HK-2 (cell line): ENCODE results near the gene CSRNP3.
"Not testable (repeated sequence)": the region's sequence is repeated elsewhere in the genome, so short reads cannot be mapped to it uniquely, and the experiment has no call there.

ENCODE experiments used
- DNase-seq: peaks from one replicate; pipeline ENCODE4 v3.0.0-alpha.2; 2018; ENCODE audit not compliant: unreplicated experiment

Gene CSRNP3

DNA sequence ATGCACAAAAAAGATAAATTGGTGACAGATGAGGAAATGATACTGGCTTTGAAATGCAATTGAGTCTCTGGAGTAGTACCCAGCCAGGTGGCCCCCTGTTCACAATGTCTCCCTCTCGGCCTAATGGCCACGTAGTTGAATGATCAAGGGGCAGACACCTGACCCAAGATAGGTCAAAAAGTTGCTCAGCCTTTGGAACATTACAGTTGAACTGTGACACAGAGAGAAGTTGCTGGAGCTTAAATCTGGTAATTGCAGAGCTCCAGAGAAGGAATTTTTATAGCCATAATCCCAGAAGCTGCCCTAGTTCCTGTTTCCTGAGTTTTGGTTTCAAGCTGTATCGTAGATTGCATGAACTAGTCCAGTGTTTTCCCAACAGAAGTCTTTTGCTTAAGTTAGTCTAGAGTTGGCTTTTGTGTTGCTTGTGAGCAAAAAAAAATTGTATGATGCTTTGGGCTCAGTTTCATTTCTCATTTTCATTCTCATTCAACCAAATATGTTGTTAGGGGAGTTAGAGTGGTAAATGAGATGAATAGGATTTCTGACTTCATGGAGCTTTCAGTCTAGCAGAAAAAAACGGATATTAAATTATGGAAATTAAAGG lies 117.9 kb downstream of the CSRNP3 start:
- no peak for DNase-seq

DNA sequence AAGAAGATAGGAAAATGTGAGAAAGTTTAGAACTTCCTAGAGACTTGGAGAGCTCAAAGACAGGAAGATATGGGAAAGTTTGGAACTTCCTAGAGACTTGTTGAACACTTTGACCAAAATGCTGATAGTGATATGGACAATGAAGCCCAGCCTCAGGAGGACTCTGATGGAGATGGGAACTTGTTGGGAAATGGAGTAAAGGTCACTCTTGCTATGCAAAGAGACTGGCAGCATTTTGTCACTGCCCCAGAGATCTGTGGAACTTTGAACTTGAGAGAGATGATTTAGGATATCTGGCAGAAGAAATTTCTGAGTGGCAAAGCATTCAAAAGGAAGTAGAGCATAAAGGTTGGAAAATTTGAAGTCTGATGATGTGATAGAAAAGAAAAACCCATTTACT lies 121.5 kb downstream of the CSRNP3 start:
- not testable (repeated sequence) for DNase-seq

- DNase-seq, result no peak
These were observed 123.6 kb downstream of the CSRNP3 start for GRCh38 chr2:165593081-165593480.

GRCh38 chr2:165594231-165594934 lies 124.9 kb downstream of the CSRNP3 start:
- no peak for DNase-seq

DNA sequence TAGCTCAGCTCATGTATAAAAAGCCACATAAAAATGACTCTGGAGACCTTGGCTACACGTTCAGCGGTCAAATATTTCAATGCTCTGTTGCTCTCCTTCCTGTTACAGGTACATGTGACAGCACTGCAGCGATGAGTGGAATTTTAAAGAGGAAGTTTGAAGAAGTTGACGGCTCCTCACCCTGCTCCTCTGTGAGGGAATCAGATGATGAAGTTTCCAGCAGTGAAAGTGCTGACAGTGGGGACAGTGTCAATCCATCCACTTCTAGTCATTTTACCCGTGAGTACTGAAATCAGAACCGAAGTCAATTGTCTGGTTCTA lies 125.4 kb downstream of the CSRNP3 start:
- peak; percentile 4 for DNase-seq

- no peak for DNase-seq
These were observed 127.3 kb downstream of the CSRNP3 start for GRCh38 chr2:165596788-165597187.

GRCh38 chr2:165601065-165601830 lies 131.8 kb downstream of the CSRNP3 start:
- no peak for DNase-seq

GRCh38 chr2:165601928-165602521 lies 132.5 kb downstream of the CSRNP3 start:
- no peak for DNase-seq

DNA sequence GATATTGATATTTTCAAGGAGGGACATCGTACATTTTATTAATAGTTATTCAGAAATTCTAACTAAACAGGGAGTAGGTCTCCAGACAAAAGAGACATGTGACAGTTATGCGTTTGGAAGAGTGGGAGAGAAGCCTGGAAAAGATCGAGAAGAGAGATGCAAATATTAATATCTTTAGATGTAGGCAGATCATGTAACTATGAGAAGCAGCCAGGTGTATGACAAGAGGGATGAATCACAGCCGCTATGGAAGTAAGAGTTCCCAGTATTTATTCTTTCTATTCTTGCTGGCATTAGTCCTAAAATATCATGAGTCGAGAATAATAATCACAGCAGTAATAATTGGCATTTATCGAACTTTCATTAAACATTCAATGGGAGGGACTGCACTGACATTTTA lies 140.2 kb downstream of the CSRNP3 start:
- no peak for DNase-seq

- no peak for DNase-seq
These were observed 141.1 kb downstream of the CSRNP3 start for GRCh38 chr2:165610591-165611029.

GRCh38 chr2:165617741-165618481 lies 148.4 kb downstream of the CSRNP3 start:
- DNase-seq, result no peak

GRCh38 chr2:165618806-165619205 lies 149.3 kb downstream of the CSRNP3 start:
- no peak for DNase-seq

DNA sequence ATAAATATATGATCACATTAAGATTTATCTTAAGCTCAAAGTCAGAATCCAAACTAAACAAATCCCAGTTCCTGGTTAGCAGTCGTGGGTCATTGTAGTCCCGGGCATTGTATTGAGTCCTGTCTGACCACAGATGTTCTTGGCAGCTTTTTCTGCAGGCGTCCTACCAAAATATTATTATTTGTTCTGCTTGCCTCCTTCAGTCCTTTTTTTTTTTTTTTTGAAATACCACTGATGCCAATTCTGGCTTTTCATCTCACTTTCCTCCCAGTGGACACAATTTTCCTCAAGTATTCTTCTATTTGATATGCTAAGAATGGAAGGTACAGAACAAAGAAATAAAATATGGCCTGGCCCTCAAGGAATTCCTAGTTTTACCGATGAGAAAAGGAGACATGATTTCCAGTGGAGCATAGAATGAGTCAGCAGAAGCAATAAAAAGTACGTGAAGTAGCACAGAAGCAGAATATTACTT lies 151.6 kb downstream of the CSRNP3 start:
- DNase-seq, result no peak

DNA sequence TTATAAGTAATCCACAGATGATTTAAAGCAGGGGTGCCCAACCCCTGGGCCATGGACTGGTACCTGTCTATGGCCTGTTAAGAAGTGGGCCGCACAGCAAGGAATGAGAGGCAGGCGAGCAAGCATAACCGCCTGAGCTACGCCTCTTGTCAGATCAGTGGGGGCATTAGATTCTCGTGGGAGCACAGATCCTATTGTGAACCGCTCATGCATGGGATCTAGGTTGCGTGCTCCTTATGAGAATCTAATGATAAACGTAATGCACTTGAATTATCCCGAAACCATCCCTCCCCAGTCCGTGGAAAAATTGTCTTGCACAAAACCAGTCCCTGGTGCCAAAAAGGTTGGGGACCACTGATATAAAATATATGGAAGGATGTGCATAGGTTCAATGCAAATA lies 153.7 kb downstream of the CSRNP3 start:
- DNase-seq, result no peak

DNA sequence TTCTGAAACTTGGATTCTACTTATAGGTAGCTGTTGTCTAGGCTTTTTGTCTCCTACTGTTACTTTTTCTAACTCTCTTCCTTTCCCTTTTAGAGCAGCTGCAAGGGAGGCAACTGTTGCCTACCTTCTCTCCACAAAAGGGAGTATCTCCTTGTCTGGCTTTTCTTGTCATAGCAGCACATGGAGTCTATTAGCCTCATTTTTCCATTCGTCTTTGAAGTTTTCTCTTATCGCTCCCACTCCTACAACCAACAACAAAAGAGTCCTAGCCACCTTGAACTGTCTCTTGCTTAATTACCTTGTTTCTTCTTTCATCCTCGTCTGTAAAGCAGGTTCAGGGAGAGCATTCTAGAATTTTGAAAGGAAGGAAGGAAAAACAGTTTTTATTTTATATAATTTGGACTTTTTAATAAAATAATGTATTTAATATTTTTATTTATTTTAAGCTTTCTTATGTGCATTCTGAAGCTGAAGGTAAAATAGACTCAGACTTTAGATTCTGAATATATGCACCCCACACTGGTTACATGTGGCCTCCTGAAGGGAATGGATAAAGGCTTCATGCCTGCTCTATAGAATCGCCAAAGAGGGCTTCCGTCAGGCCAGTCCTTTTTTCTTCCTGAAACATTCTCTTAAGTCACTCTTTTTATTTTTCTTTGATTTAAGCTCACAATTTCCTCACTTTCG lies 154.4 kb downstream of the CSRNP3 start:
- DNase-seq, result no peak

DNA sequence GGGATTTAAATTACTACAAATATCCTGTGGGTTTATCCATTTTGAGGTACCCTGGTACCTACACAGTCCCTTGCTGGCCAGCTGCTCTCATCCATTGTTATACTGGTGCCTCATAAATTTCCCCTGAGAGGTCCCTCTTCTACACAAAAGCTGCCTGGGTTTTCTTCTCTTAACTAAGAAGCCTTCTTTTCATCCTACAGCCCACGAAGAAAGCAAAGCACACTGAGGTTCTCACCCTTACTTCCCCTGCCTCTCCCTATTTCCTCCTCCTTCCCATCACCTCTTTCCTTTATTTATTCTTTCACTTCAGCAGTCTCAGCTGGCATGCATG lies 154.9 kb downstream of the CSRNP3 start:
- DNase-seq, result no peak

DNA sequence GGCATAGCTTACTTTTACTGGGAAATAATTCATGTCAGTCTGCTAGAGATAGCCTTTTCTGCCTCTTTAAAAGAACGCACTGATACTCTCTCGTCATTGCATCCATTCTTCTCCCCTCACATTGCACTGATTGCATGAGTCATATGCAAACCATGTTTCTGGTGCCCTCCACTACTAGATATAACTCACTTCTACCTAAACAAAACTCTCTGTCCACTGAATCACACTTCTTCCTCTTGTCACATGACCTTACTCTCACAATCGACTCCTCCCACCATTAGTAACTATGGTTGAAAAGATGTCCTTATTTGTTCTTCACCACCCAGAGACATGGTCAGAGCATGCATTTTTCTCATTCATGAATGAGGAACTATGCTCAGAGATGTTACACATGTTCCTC lies 158.0 kb downstream of the CSRNP3 start:
- DNase-seq, result no peak

DNA sequence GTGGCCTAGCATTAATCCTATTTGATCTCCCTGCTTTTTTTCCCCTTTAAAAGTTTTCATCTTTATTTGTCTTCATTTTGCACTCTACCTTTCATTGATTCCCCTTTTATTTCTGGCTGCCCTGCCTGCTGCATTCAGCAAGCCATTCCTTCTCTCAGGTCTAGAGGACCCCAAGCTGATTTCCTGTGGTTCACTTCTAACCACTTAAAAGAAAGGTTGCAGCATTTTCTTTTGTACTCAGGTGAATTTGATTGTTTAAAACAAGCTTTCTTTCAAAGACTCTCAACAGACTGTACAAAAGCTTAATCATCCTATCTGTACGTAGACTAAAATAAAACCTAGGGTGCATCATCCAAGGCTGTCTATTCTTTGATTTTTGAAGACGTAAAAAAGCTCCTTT lies 160.3 kb downstream of the CSRNP3 start:
- DNase-seq, result no peak

GRCh38 chr2:165630236-165630635 lies 160.7 kb downstream of the CSRNP3 start:
- DNase-seq, result no peak

DNA sequence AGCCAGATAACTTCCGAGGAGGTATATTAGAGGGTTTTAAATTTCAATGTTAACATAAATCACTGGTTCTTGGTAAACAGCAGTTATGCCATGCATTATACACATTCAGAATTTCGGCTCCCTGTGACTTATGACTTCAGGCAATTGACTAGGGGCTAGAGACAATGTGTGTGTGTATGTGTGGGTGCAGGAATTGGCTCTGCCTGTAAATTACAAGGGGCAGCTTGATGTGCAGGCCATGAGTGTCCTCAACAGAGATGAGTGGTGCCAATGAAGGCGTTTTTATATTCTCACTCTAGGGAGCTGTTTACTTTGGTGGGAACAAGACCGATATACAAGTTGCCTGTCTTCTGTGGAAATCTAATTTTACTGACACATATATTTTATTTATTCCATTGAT lies 161.6 kb downstream of the CSRNP3 start:
- no peak for DNase-seq

DNA sequence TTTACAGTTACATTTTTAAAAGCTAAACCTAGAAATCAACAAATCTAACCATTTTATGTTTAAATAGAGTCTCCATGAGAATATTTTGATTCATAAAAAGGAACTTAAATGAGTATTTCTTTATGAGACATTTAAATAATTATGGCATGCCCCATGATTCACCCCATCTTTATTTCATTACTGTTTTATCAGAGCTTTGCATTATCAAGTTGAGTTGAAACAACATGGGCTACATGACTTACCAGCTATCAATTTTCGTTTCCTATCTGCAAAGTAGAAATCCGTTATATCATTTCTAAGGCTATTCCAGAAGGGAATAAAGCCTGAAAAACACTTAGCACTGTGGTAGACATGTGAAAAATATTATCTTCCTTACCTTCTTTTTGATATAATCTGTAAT lies 163.1 kb downstream of the CSRNP3 start:
- DNase-seq, result no peak
